HS-27A (cell line): ENCODE results near the gene TRNP1.
"Not testable (repeated sequence)": the region's sequence is repeated elsewhere in the genome, so short reads cannot be mapped to it uniquely, and the experiment has no call there.

ENCODE experiments used
- DNase-seq: peaks from one replicate; pipeline ENCODE4 v3.0.0-alpha.2; 2012; ENCODE audit warnings: low read depth, missing footprints

TRNP1 gene

GRCh38 chr1:26972821-26973220, 20.7 kb upstream of the TRNP1 start:
- no peak for DNase-seq

GRCh38 chr1:26976621-26977510, 16.6 kb upstream of the TRNP1 start:
- DNase-seq = no peak

- no peak for DNase-seq
These were observed 14.6 kb upstream of the TRNP1 start for GRCh38 chr1:26978901-26979300.

GRCh38 chr1:26981146-26981846, 12.2 kb upstream of the TRNP1 start:
- no peak for DNase-seq

GRCh38 chr1:26983863-26984262, 9.6 kb upstream of the TRNP1 start:
- no peak for DNase-seq

- no peak for DNase-seq
These were observed 9.2 kb upstream of the TRNP1 start for GRCh38 chr1:26984291-26984690.

GRCh38 chr1:26986658-26987057, 6.8 kb upstream of the TRNP1 start:
- no peak for DNase-seq

GRCh38 chr1:26989403-26990109, 3.9 kb upstream of the TRNP1 start:
- DNase-seq = not testable (repeated sequence)

- no peak for DNase-seq
These were observed 2.0 kb upstream of the TRNP1 start for GRCh38 chr1:26991310-26992116.

- DNase-seq = no peak
These were observed 711 bp downstream of the TRNP1 start for GRCh38 chr1:26994020-26994786.

GRCh38 chr1:26994787-26995517, 1.5 kb downstream of the TRNP1 start:
- no peak for DNase-seq

GRCh38 chr1:26996024-26996423, 2.5 kb downstream of the TRNP1 start:
- peak; percentile 59 for DNase-seq

- no peak for DNase-seq
These were observed 3.2 kb downstream of the TRNP1 start for GRCh38 chr1:26996665-26997064.

- DNase-seq = peak; percentile 42
These were observed 5.2 kb downstream of the TRNP1 start for GRCh38 chr1:26998429-26999300.

GRCh38 chr1:26999440-26999987, 6.0 kb downstream of the TRNP1 start:
- DNase-seq = peak; percentile 99

- no peak for DNase-seq
These were observed 6.8 kb downstream of the TRNP1 start for GRCh38 chr1:27000090-27000816.

- no peak for DNase-seq
These were observed 7.4 kb downstream of the TRNP1 start for GRCh38 chr1:27000817-27001460.
